B cell (primary cell): ENCODE results near the gene CEPT1. TPM values are rescaled to one million over a fixed set of nuclear protein-coding genes. Genes with fewer than 3 reads are reported as not detected.

Experiments
- ATAC-seq: fragments of 200-7000 bp; cut with Tn5 transposase; one replicate; pipeline ENCODE4 v1.10.0; 2021; ENCODE audit warnings: low read depth, mild to moderate bottlenecking, moderate number of reproducible peaks, moderate library complexity
- CTCF ChIA-PET: fragments of 350-600 bp; sonication (Branson Sonifier 250); formaldehyde crosslinking; loops from one replicate; lab custom pipeline; 2021; ENCODE audit warnings: antibody characterized with exemption, inconsistent platforms; lab: Charles Lee
- POLR2A ChIA-PET: fragments of 350-600 bp; sonication (Branson Sonifier 250); formaldehyde crosslinking; loops from one replicate; lab custom pipeline; 2021; ENCODE audit warnings: antibody characterized with exemption; lab: Charles Lee
- DNase-seq: peaks from one replicate; pipeline ENCODE4 v3.0.0; 2013
- H2AFZ ChIP-seq: 2 replicates; pipeline ENCODE4 v1.6.1; 2012; ENCODE audit warnings: mild to moderate bottlenecking, low read depth, low read length; ENCODE audit not compliant: insufficient read depth, poor library complexity, severe bottlenecking
- H3K27ac ChIP-seq, 2 donors: 1 replicate in 1 of 2; 2 replicates in 1 of 2; pipeline ENCODE4 v1.5.1; 2012 to 2013; ENCODE audit warnings: low read length in 2 of 2, mild to moderate bottlenecking in 2 of 2, moderate library complexity in 1 of 2
- H3K27me3 ChIP-seq, 4 experiments: fragments of 200-600 bp in 1 of 4; sonication (generic) in 1 of 4; replicated peaks in 1 of 4; 1 replicate in 2 of 4; 2 replicates in 2 of 4; pipeline versions ENCODE4 v1.6.1 to v1.7.0; 2013 to 2016; ENCODE audit warnings: low read length in 3 of 4, mild to moderate bottlenecking in 2 of 4, mixed read lengths in 1 of 4, moderate library complexity in 1 of 4; ENCODE audit not compliant: insufficient read depth in 4 of 4, control insufficient read depth in 3 of 4; ENCODE audit errors: control extremely low read depth in 1 of 4
- H3K36me3 ChIP-seq, 2 experiments: replicated peaks in 1 of 2; 1 replicate in 1 of 2; 2 replicates in 1 of 2; pipeline versions ENCODE4 v1.6.1 to v1.7.1; 2013; ENCODE audit warnings: low read length in 1 of 2; ENCODE audit not compliant: insufficient read depth in 2 of 2, control insufficient read depth in 1 of 2; ENCODE audit errors: control extremely low read depth in 1 of 2, extremely low read depth in 1 of 2
- H3K4me1 ChIP-seq, 2 donors: fragments of 200-600 bp in 1 of 2; sonication (generic) in 1 of 2; 1 replicate in 1 of 2; 2 replicates in 1 of 2; pipeline versions ENCODE4 v1.5.1 to v1.6.1; 2013 to 2017; ENCODE audit warnings: low read length in 2 of 2; ENCODE audit not compliant: control insufficient read depth in 2 of 2, insufficient read depth in 2 of 2
- H3K4me2 ChIP-seq: replicated peaks from 2 replicates; pipeline ENCODE3; 2012; ENCODE audit warnings: mild to moderate bottlenecking, low read depth, low read length; ENCODE audit not compliant: poor library complexity, severe bottlenecking
- H3K4me3 ChIP-seq, 5 experiments: fragments of 200-600 bp in 1 of 5; sonication (generic) in 1 of 5; 1 replicate in 3 of 5; 2 replicates in 2 of 5; pipeline versions ENCODE4 v1.5.1 to v1.7.0; 2011 to 2016; ENCODE audit warnings: low read length in 4 of 5, mild to moderate bottlenecking in 4 of 5, low read depth in 2 of 5, control low read depth in 1 of 5, moderate library complexity in 1 of 5; ENCODE audit not compliant: insufficient read depth in 1 of 5; ENCODE audit errors: control extremely low read depth in 1 of 5, extremely low read depth in 1 of 5
- H3K79me2 ChIP-seq: fragments of 200-600 bp; sonication (generic); one replicate; pipeline ENCODE4 v1.6.0; 2016; ENCODE audit warnings: low read length; ENCODE audit not compliant: control insufficient read depth, insufficient read depth
- H3K9ac ChIP-seq: fragments of 200-600 bp; sonication (generic); 2 replicates; pipeline ENCODE4 v1.6.1; 2017; ENCODE audit warnings: mild to moderate bottlenecking, low read length, moderate library complexity
- H3K9me3 ChIP-seq, 3 donors: one replicate each; pipeline versions ENCODE4 v1.6.1 to v1.7.1; 2013; ENCODE audit warnings: low read length in 2 of 3; ENCODE audit not compliant: control insufficient read depth in 2 of 3, insufficient read depth in 1 of 3; ENCODE audit errors: control extremely low read depth in 1 of 3
- H4K20me1 ChIP-seq: 2 replicates; pipeline ENCODE4 v1.6.0; 2012; ENCODE audit warnings: mild to moderate bottlenecking, low read length; ENCODE audit not compliant: insufficient read depth, control insufficient read depth, poor library complexity, severe bottlenecking
- H3K27ac Mint-ChIP-seq: one replicate; pipeline ENCODE4 v1.8.0; 2021; ENCODE audit warnings: mixed read lengths
- H3K27me3 Mint-ChIP-seq: one replicate; pipeline ENCODE4 v1.8.0; 2021; ENCODE audit warnings: mixed read lengths
- H3K4me1 Mint-ChIP-seq: one replicate; pipeline ENCODE4 v1.8.0; 2021; ENCODE audit warnings: mixed read lengths
- H3K4me3 Mint-ChIP-seq: one replicate; pipeline ENCODE4 v1.8.0; 2021; ENCODE audit warnings: mixed read lengths
- H3K9me3 Mint-ChIP-seq: one replicate; pipeline ENCODE4 v1.8.0; 2022; ENCODE audit warnings: mixed read lengths; ENCODE audit not compliant: insufficient read depth
- CTCF ChIP-seq: fragments of 200-600 bp; IDR thresholded peaks from one replicate; pipeline ENCODE4 v1.8.0; 2022; ENCODE audit warnings: antibody characterized with exemption, mild to moderate bottlenecking
- EZH2 ChIP-seq: IDR thresholded peaks from 2 replicates; pipeline ENCODE4 v1.6.1; 2012; ENCODE audit warnings: borderline replicate concordance, low read depth, mild to moderate bottlenecking, moderate library complexity, low read length; ENCODE audit not compliant: insufficient read depth, poor library complexity, severe bottlenecking
- WGBS: methylation state at CpG from one replicate; pipeline ENCODE4 v1.1.5; 2013; ENCODE audit warnings: missing lambda C conversion rate; ENCODE audit not compliant: insufficient coverage; 5-methylcytosine and 5-hydroxymethylcytosine counted together
- intact Hi-C: fragments of 100-400 bp; cut with micrococcal nuclease; formaldehyde crosslinking; loops from one replicate; pipeline ENCODE4 v1.10.0; 2022
- polyA plus RNA-seq: library from polyadenylated mRNA; depleted of rRNA; stranded (reverse); fragments of >200 nt; gene quantifications from 2 replicates; pipeline ENCODE4 v1.2.3, GENCODE V29; 2012
- total RNA-seq, 2 donors: library from RNA; stranded (reverse); fragments of 120-200 nt in 1 of 2; gene quantifications; 1 replicate in 1 of 2; 2 replicates in 1 of 2; pipeline versions ENCODE4 v1.2.3 to v1.2.4, GENCODE V29; 2013 to 2022

CEPT1 gene
- total and polyA plus RNA-seq, 2 donors (not counting 1 experiment from before 2014, with no cell fraction given): 47.1 to 83.5 TPM

GRCh38 chr1:111192658-111193519 is 52.9 kb downstream of the CEPT1 start:
- Mint-ChIP-seq H3K4me3 (peak overlapping the region; percentile 62), H3K27ac (peak overlapping the region; percentile 89), H3K9me3 (no peaks in the 10 kb centered on the region), H3K27me3 (no peaks in the 10 kb centered on the region), H3K4me1 (peaks cover 80% of the 10 kb centered on the region)
- peak; percentile 52 for ATAC-seq
- ChIA-PET CTCF (interaction anchor here (1.0 to 3.0 kb wide), 5 partner anchors 9 to 162 kb away, joined by 3 to 21 read pairs (median 5); no protein-coding TSS in a partner anchor), POLR2A (interaction anchor here (1.9 kb wide), 1 partner anchor 11 kb away, joined by 6 read pairs; no protein-coding TSS in a partner anchor)
- Histone ChIP-seq H3K9ac (no peak overlapping the region), H4K20me1 (no peaks in the 10 kb centered on the region), H3K36me3 (peaks cover 3 to 95% of the 10 kb centered on the region in 2 experiments), H3K27me3 (no peaks in the 10 kb centered on the region), H3K4me3 (no peak overlapping the region), H3K4me1 (peaks cover 27 to 75% of the 10 kb centered on the region in 2 donors), H2AFZ (no peak overlapping the region), H3K4me2 (peak overlapping the region; percentile 54), H3K27ac (peak overlapping the region; percentile 68 to 86), H3K79me2 (peaks cover 7% of the 10 kb centered on the region), H3K9me3 (no peaks in the 10 kb centered on the region)
- TF ChIP-seq EZH2 (no peak), CTCF (no peak)
- 34% methylated on average over 8 of the region's 10 CpGs for WGBS
- peak; percentile 78 for DNase-seq
- intact Hi-C loops: no loop called here
